ENCODE results near the gene DOCK9. TPM values are rescaled to one million over a fixed set of nuclear protein-coding genes. Genes with fewer than 3 reads are reported as not detected.

Gene DOCK9
- total RNA-seq, 1 experiment from 2014 or later = 60.5 TPM

- H3K27ac ChIP-seq = no peak overlapping the region
- no peaks in the 10 kb centered on the region for H3K9me3 ChIP-seq (replicated peaks)
- H3K27me3 ChIP-seq = no peaks in the 10 kb centered on the region
- H3K4me3 ChIP-seq = no peak overlapping the region
- H3K36me3 ChIP-seq = no peaks in the 10 kb centered on the region
- H3K4me1 ChIP-seq = peaks cover 5% of the 10 kb centered on the region; the same call in 1 of the 2 replicates
- DNase-seq = no peak
These were observed 201.8 kb downstream of the DOCK9 start for GRCh38 chr13:98775844-98776598.

GRCh38 chr13:98775386-98775785 is 202.5 kb downstream of the DOCK9 start:
- H3K36me3 ChIP-seq = no peaks in the 10 kb centered on the region
- H3K4me3 ChIP-seq = no peak overlapping the region
- H3K27ac ChIP-seq = no peak overlapping the region
- no peaks in the 10 kb centered on the region for H3K27me3 ChIP-seq
- DNase-seq = no peak
- no peaks in the 10 kb centered on the region for H3K9me3 ChIP-seq (replicated peaks)
- H3K4me1 ChIP-seq = peaks cover 6% of the 10 kb centered on the region

- no peaks in the 10 kb centered on the region for H3K27me3 ChIP-seq
- DNase-seq = no peak
- H3K4me1 ChIP-seq = peaks cover 11% of the 10 kb centered on the region
- H3K27ac ChIP-seq = no peak overlapping the region
- H3K4me3 ChIP-seq = no peak overlapping the region
- H3K9me3 ChIP-seq (replicated peaks) = no peaks in the 10 kb centered on the region
- H3K36me3 ChIP-seq = no peaks in the 10 kb centered on the region
These were observed 203.1 kb downstream of the DOCK9 start for GRCh38 chr13:98774776-98775175.

GRCh38 chr13:98773921-98774320 is 203.9 kb downstream of the DOCK9 start:
- Histone ChIP-seq H3K4me3 (no peak overlapping the region), H3K4me1 (peaks cover 11% of the 10 kb centered on the region), H3K36me3 (no peaks in the 10 kb centered on the region), H3K27ac (no peak overlapping the region), H3K9me3 (replicated peaks) (peaks cover 5% of the 10 kb centered on the region), H3K27me3 (no peaks in the 10 kb centered on the region)
- DNase-seq = no peak

GRCh38 chr13:98772794-98773452 is 204.9 kb downstream of the DOCK9 start:
- Histone ChIP-seq H3K4me1 (peaks cover 11% of the 10 kb centered on the region), H3K4me3 (no peak overlapping the region), H3K9me3 (replicated peaks) (peaks cover 8% of the 10 kb centered on the region), H3K36me3 (no peaks in the 10 kb centered on the region), H3K27ac (no peak overlapping the region), H3K27me3 (no peaks in the 10 kb centered on the region)
- peak in 1 of 2 experiments; percentile 42 for DNase-seq

GRCh38 chr13:98771838-98772611 is 205.8 kb downstream of the DOCK9 start:
- H3K4me3 ChIP-seq = no peak overlapping the region
- H3K27me3 ChIP-seq = no peaks in the 10 kb centered on the region
- peaks cover 8% of the 10 kb centered on the region for H3K9me3 ChIP-seq (replicated peaks)
- no peaks in the 10 kb centered on the region for H3K36me3 ChIP-seq
- no peak overlapping the region for H3K27ac ChIP-seq
- H3K4me1 ChIP-seq = peaks cover 11% of the 10 kb centered on the region
- DNase-seq = no peak

GRCh38 chr13:98769736-98770135 is 208.1 kb downstream of the DOCK9 start:
- no peak overlapping the region for H3K4me3 ChIP-seq
- H3K27me3 ChIP-seq = no peaks in the 10 kb centered on the region
- H3K9me3 ChIP-seq (replicated peaks) = peaks cover 8% of the 10 kb centered on the region
- peaks cover 11% of the 10 kb centered on the region for H3K4me1 ChIP-seq
- H3K27ac ChIP-seq = peak overlapping the region; percentile 63
- DNase-seq = peak; percentile 74 to 85
- H3K36me3 ChIP-seq = no peaks in the 10 kb centered on the region

- peaks cover 11% of the 10 kb centered on the region for H3K4me1 ChIP-seq
- no peak overlapping the region for H3K4me3 ChIP-seq
- H3K9me3 ChIP-seq (replicated peaks) = peaks cover 8% of the 10 kb centered on the region
- H3K27me3 ChIP-seq = no peaks in the 10 kb centered on the region
- no peak overlapping the region for H3K27ac ChIP-seq
- H3K36me3 ChIP-seq = no peaks in the 10 kb centered on the region
- DNase-seq = no peak
These were observed 209.3 kb downstream of the DOCK9 start for GRCh38 chr13:98768522-98768921.

- Histone ChIP-seq H3K4me3 (no peak overlapping the region), H3K27me3 (no peaks in the 10 kb centered on the region), H3K9me3 (replicated peaks) (peaks cover 13% of the 10 kb centered on the region), H3K36me3 (no peaks in the 10 kb centered on the region), H3K27ac (no peak overlapping the region), H3K4me1 (peaks cover 6% of the 10 kb centered on the region)
- no peak for DNase-seq
These were observed 211.2 kb downstream of the DOCK9 start for GRCh38 chr13:98766697-98767096.

GRCh38 chr13:98765996-98766519 is 211.8 kb downstream of the DOCK9 start:
- no peak for DNase-seq
- Histone ChIP-seq H3K27ac (no peak overlapping the region), H3K27me3 (no peaks in the 10 kb centered on the region), H3K36me3 (no peaks in the 10 kb centered on the region), H3K9me3 (replicated peaks) (peaks cover 13% of the 10 kb centered on the region), H3K4me1 (peaks cover 6% of the 10 kb centered on the region), H3K4me3 (no peak overlapping the region)

GRCh38 chr13:98761986-98762616 is 215.8 kb downstream of the DOCK9 start:
- H3K27me3 ChIP-seq = no peaks in the 10 kb centered on the region
- 0 out of 2 replicates have a peak, but pooled peaks cover 4% of the 10 kb centered on the region for H3K9me3 ChIP-seq (replicated peaks)
- no peak overlapping the region for H3K27ac ChIP-seq
- H3K36me3 ChIP-seq = no peaks in the 10 kb centered on the region
- peak overlapping the region; percentile 42 for H3K4me3 ChIP-seq
- H3K4me1 ChIP-seq = no peaks in the 10 kb centered on the region
- DNase-seq = no peak

- Histone ChIP-seq H3K27ac (no peak overlapping the region), H3K27me3 (no peaks in the 10 kb centered on the region), H3K4me3 (peak overlapping the region; percentile 42), H3K36me3 (no peaks in the 10 kb centered on the region), H3K9me3 (replicated peaks) (0 out of 2 replicates have a peak, but pooled peaks cover 4% of the 10 kb centered on the region), H3K4me1 (no peaks in the 10 kb centered on the region)
- DNase-seq = no peak
These were observed 216.5 kb downstream of the DOCK9 start for GRCh38 chr13:98761126-98761985.

- H3K4me3 ChIP-seq = no peak overlapping the region
- H3K27ac ChIP-seq = no peak overlapping the region
These were observed 222.1 kb downstream of the DOCK9 start for GRCh38 chr13:98755729-98756128.

GRCh38 chr13:98755116-98755515 is 222.7 kb downstream of the DOCK9 start:
- no peaks in the 10 kb centered on the region for H3K4me1 ChIP-seq
- no peak for DNase-seq
- H3K27me3 ChIP-seq = no peaks in the 10 kb centered on the region
- peaks cover 4% of the 10 kb centered on the region for H3K9me3 ChIP-seq (replicated peaks)
- no peak overlapping the region for H3K4me3 ChIP-seq
- H3K27ac ChIP-seq = no peak overlapping the region
- no peaks in the 10 kb centered on the region for H3K36me3 ChIP-seq

More at GRCh38 chr13:98755729-98756128, 222.1 kb downstream of the DOCK9 start:
- H3K9me3 ChIP-seq (replicated peaks) = peaks cover 4% of the 10 kb centered on the region
- H3K27me3 ChIP-seq = no peaks in the 10 kb centered on the region
- DNase-seq = no peak
- no peaks in the 10 kb centered on the region for H3K36me3 ChIP-seq
- H3K4me1 ChIP-seq = no peaks in the 10 kb centered on the region

Data from SJCRH30 (cell line).